Transverse colon (tissue), 4 donors: ENCODE measurements around the gene SMIM1. TPM values are rescaled to one million over a fixed set of nuclear protein-coding genes. Genes with fewer than 3 reads are reported as not detected.

Source experiments
- DNase-seq: peaks from one replicate; pipeline ENCODE4 v3.0.0-alpha.2; 2019
- H3K27ac ChIP-seq, 4 donors: fragments of 200-600 bp; sonication (generic); 2 replicates each; pipeline ENCODE4 v1.5.1; 2016 to 2018; ENCODE audit warnings: inconsistent platforms in 4 of 4
- H3K27me3 ChIP-seq: fragments of 200-600 bp; sonication (generic); 2 replicates; pipeline ENCODE4 v1.5.1; 2017; ENCODE audit warnings: inconsistent platforms
- H3K36me3 ChIP-seq, 4 donors: fragments of 200-600 bp; sonication (generic); 2 replicates each; pipeline ENCODE4 v1.5.1; 2017 to 2019; ENCODE audit warnings: inconsistent platforms in 4 of 4
- H3K4me1 ChIP-seq, 4 donors: fragments of 200-600 bp; sonication (generic); 2 replicates each; pipeline ENCODE4 v1.5.1; 2017 to 2020; ENCODE audit warnings: inconsistent platforms in 4 of 4
- H3K4me3 ChIP-seq, 4 donors: fragments of 200-600 bp; sonication (generic); 1 replicate in 1 of 4; 2 replicates in 3 of 4; pipeline versions ENCODE4 v1.5.1 to v1.6.1; 2017 to 2019; ENCODE audit warnings: inconsistent platforms in 4 of 4
- H3K9me3 ChIP-seq, 2 donors: fragments of 200-600 bp; sonication (generic); 2 replicates each; pipeline ENCODE4 v1.5.1; 2017 to 2019; ENCODE audit warnings: inconsistent platforms in 2 of 2
- CTCF ChIP-seq, 5 experiments: fragments of 200-600 bp in 3 of 5; fragments of 450-650 bp in 2 of 5; sonication (generic) in 3 of 5; IDR thresholded peaks; 1 replicate in 2 of 5; 2 replicates in 3 of 5; pipeline ENCODE4 v1.5.1; 2016 to 2017; ENCODE audit warnings: antibody characterized with exemption in 5 of 5, inconsistent platforms in 3 of 5, mild to moderate bottlenecking in 2 of 5, moderate library complexity in 1 of 5
- EP300 ChIP-seq: sonication (generic); formaldehyde crosslinking; IDR thresholded peaks from one replicate; pipeline ENCODE4 v1.6.1; 2017; ENCODE audit warnings: antibody characterized with exemption, low read depth
- POLR2A ChIP-seq: fragments of 450-650 bp; IDR thresholded peaks from one replicate; pipeline ENCODE4 v1.6.1; 2016; ENCODE audit warnings: antibody characterized with exemption, mild to moderate bottlenecking, moderate library complexity
- POLR2AphosphoS5 ChIP-seq, 3 donors: sonication (generic); formaldehyde crosslinking; IDR thresholded peaks; one replicate each; pipeline ENCODE4 v1.6.1; 2016; ENCODE audit warnings: antibody characterized with exemption in 3 of 3
- WGBS, 2 donors: methylation state at CpG; one replicate each; pipeline ENCODE4 v1.1.5; 2018; ENCODE audit warnings: low coverage in 1 of 2; 5-methylcytosine and 5-hydroxymethylcytosine counted together
- in situ Hi-C, 4 donors: fragments of 200-750 bp; cut with MboI; loops; one replicate each; pipeline versions ENCODE4 v1.15.0 to v1.15.1; 2017; ENCODE audit warnings: low sequenced_read_pairs in 3 of 4, low pct_ligation_motif_present in 1 of 4, low pct_unique_long_range_greater_than_20kb in 1 of 4
- intact Hi-C: fragments of 100-400 bp; cut with DNase I; formaldehyde crosslinking; loops from one replicate; pipeline ENCODE4 v1.15.1; 2023; ENCODE audit warnings: low total_unique reads
- total RNA-seq, 4 donors: library from RNA; depleted of rRNA; stranded (reverse); fragments of >200 nt; gene quantifications; one replicate each; pipeline ENCODE4 v1.1.0, GENCODE V29; 2016

The SMIM1 gene
- total RNA-seq, 4 donors from 2014 or later = not detected

GRCh38 chr1:3730543-3731247, 41.9 kb upstream of the SMIM1 start:
- WGBS, 2 donors = 20 to 75% methylated on average over 1 to 22 of the region's 25 CpGs
- Histone ChIP-seq H3K36me3 (no peaks in the 10 kb centered on the region), H3K4me3 (no peak overlapping the region), H3K27me3 (peaks cover 25% of the 10 kb centered on the region), H3K9me3 (no peaks in the 10 kb centered on the region), H3K4me1 (no peaks in the 10 kb centered on the region), H3K27ac (no peak overlapping the region)
- DNase-seq = no peak
- intact Hi-C loops (no loop called here), in situ Hi-C loops (no loop called here)
- TF ChIP-seq POLR2A = no peak
- no peak for TF ChIP-seq POLR2AphosphoS5 (IDR thresholded peaks at IDR 0.05)
- TF ChIP-seq EP300 = no peak
- no peak for TF ChIP-seq CTCF (IDR thresholded peaks at IDR 0.05)

GRCh38 chr1:3731583-3732433, 40.7 kb upstream of the SMIM1 start:
- H3K27me3 ChIP-seq = peaks cover 25% of the 10 kb centered on the region
- DNase-seq = no peak
- intact Hi-C loops = no loop called here
- in situ Hi-C loops = no loop called here
- no peaks in the 10 kb centered on the region for H3K9me3 ChIP-seq
- 64% methylated on average over 15 of the region's 25 CpGs; no CpG with 5 or more reads in 1 of the 2 donors for WGBS, 2 donors
- H3K4me1 ChIP-seq = no peaks in the 10 kb centered on the region
- H3K4me3 ChIP-seq = no peak overlapping the region
- no peaks in the 10 kb centered on the region for H3K36me3 ChIP-seq
- H3K27ac ChIP-seq = no peak overlapping the region
- no peak for TF ChIP-seq POLR2AphosphoS5 (IDR thresholded peaks at IDR 0.05)
- TF ChIP-seq CTCF (IDR thresholded peaks at IDR 0.05) = no peak
- no peak for TF ChIP-seq POLR2A
- no peak for TF ChIP-seq EP300

GRCh38 chr1:3732434-3733093, 40.0 kb upstream of the SMIM1 start:
- H3K27ac ChIP-seq = no peak overlapping the region
- WGBS, 2 donors = 27% methylated on average over 18 of the region's 37 CpGs; no CpG with 5 or more reads in 1 of the 2 donors
- no peaks in the 10 kb centered on the region for H3K9me3 ChIP-seq
- no peaks in the 10 kb centered on the region for H3K36me3 ChIP-seq
- TF ChIP-seq POLR2AphosphoS5 (IDR thresholded peaks at IDR 0.05) = no peak
- TF ChIP-seq CTCF (IDR thresholded peaks at IDR 0.05) = no peak
- no peak for TF ChIP-seq POLR2A
- TF ChIP-seq EP300 = no peak
- peaks cover 22% of the 10 kb centered on the region for H3K27me3 ChIP-seq
- no peak overlapping the region for H3K4me3 ChIP-seq
- in situ Hi-C loops (no loop called here), intact Hi-C loops (no loop called here)
- H3K4me1 ChIP-seq = no peaks in the 10 kb centered on the region
- no peak for DNase-seq
